WTC11 (cell line): ENCODE data around the gene CCDC191.

ENCODE experiments used
- CTCF ChIP-seq: fragments of 200-600 bp; IDR thresholded peaks from 2 replicates; pipeline ENCODE4 v1.8.0; 2022; ENCODE audit warnings: antibody characterized with exemption
- E2F1 ChIP-seq: sonication (generic); formaldehyde crosslinking; IDR thresholded peaks from 2 replicates; pipeline ENCODE4 v1.8.0; 2022; ENCODE audit warnings: mild to moderate bottlenecking, missing genetic modification reagents
- E2F5 ChIP-seq: sonication (generic); formaldehyde crosslinking; IDR thresholded peaks from 2 replicates; pipeline ENCODE4 v1.8.1; 2022; ENCODE audit warnings: mild to moderate bottlenecking, moderate library complexity, missing genetic modification reagents
- HMGXB4 ChIP-seq: sonication (generic); formaldehyde crosslinking; IDR thresholded peaks from 2 replicates; pipeline ENCODE4 v1.8.1; 2023; ENCODE audit warnings: mild to moderate bottlenecking, moderate library complexity, missing genetic modification reagents
- JUN ChIP-seq: sonication (generic); formaldehyde crosslinking; IDR thresholded peaks from 2 replicates; pipeline ENCODE4 v1.8.0; 2023; ENCODE audit warnings: mild to moderate bottlenecking, missing genetic modification reagents
- TEAD4 ChIP-seq: sonication (generic); formaldehyde crosslinking; IDR thresholded peaks from 2 replicates; pipeline ENCODE4 v1.8.0; 2022; ENCODE audit warnings: mild to moderate bottlenecking, missing genetic modification reagents
- TP53 ChIP-seq: sonication (generic); formaldehyde crosslinking; IDR thresholded peaks from 2 replicates; pipeline ENCODE4 v1.8.1; 2023; ENCODE audit warnings: mild to moderate bottlenecking, missing genetic modification reagents
- ZBTB21 ChIP-seq: sonication (generic); formaldehyde crosslinking; IDR thresholded peaks from 2 replicates; pipeline ENCODE4 v1.8.1; 2023; ENCODE audit warnings: mild to moderate bottlenecking, missing genetic modification reagents, borderline replicate concordance

- TF ChIP-seq TEAD4 (CRISPR knock-in tag) = no peak
- TF ChIP-seq CTCF = no peak
- no peak for TF ChIP-seq TP53 (CRISPR knock-in tag)
- no peak for TF ChIP-seq E2F1 (CRISPR knock-in tag)
- no peak for TF ChIP-seq ZBTB21 (CRISPR knock-in tag)
- no peak for TF ChIP-seq JUN (CRISPR knock-in tag)
- no peak for TF ChIP-seq E2F5
- TF ChIP-seq HMGXB4 (CRISPR knock-in tag) = no peak
These were observed 47.5 kb upstream of the CCDC191 start for GRCh38 chr3:114103858-114104257.
